BJ (cell line): ENCODE results near the gene CDADC1. TPM values are rescaled to one million over a fixed set of nuclear protein-coding genes. Genes with fewer than 3 reads are reported as not detected.

Experiments
- CTCF ChIA-PET: fragments of 350-600 bp; formaldehyde crosslinking; extraction: SDS; loops from one replicate; lab custom pipeline; 2021; ENCODE audit warnings: antibody characterized with exemption, inconsistent platforms; lab: Yijun Ruan, JAX
- POLR2A ChIA-PET: fragments of 300-600 bp; sonication (Branson Sonifier 250); formaldehyde crosslinking; extraction: SDS; loops from one replicate; lab custom pipeline; 2021; ENCODE audit warnings: antibody characterized with exemption; lab: Charles Lee
- DNase-seq: peaks from one replicate; pipeline ENCODE4 v3.0.0-alpha.2; 2011; ENCODE audit warnings: low read depth
- H3K27me3 ChIP-seq: 2 replicates; pipeline ENCODE4 v1.6.0; 2011; ENCODE audit warnings: low read length; ENCODE audit not compliant: control insufficient read depth, insufficient read depth
- H3K36me3 ChIP-seq: 2 replicates; pipeline ENCODE4 v1.5.1; 2011; ENCODE audit warnings: low read length; ENCODE audit not compliant: control insufficient read depth, insufficient read depth
- H3K4me3 ChIP-seq: 2 replicates; pipeline ENCODE4 v1.5.1; 2011; ENCODE audit warnings: low read depth, mild to moderate bottlenecking, control low read depth, low read length
- CTCF ChIP-seq: IDR thresholded peaks from 2 replicates; pipeline ENCODE4 v1.5.1; 2011; ENCODE audit warnings: low read depth, mild to moderate bottlenecking, control low read depth, inconsistent platforms, low read length, moderate library complexity; ENCODE audit not compliant: insufficient read depth
- polyA plus RNA-seq: library from polyadenylated mRNA; depleted of rRNA; stranded (reverse); fragments of >200 nt; gene quantifications from 2 replicates; pipeline ENCODE4 v1.2.3, GENCODE V29; 2011

CDADC1 gene
- polyA plus RNA-seq, 1 experiment, result 2.2 TPM

GRCh38 chr13:49305792-49306425 lies 58.2 kb downstream of the CDADC1 start:
- no peaks in the 10 kb centered on the region for H3K36me3 ChIP-seq
- H3K4me3 ChIP-seq, result no peak overlapping the region
- TF ChIP-seq CTCF, result no peak
- CTCF ChIA-PET, result interaction anchor here (0.6 to 1.9 kb wide), 4 partner anchors 25 to 1762 kb away, joined by 3 to 6 read pairs (median 6); no protein-coding TSS in a partner anchor
- POLR2A ChIA-PET, result no interaction called here
- H3K27me3 ChIP-seq, result no peaks in the 10 kb centered on the region
- DNase-seq, result no peak

DNA sequence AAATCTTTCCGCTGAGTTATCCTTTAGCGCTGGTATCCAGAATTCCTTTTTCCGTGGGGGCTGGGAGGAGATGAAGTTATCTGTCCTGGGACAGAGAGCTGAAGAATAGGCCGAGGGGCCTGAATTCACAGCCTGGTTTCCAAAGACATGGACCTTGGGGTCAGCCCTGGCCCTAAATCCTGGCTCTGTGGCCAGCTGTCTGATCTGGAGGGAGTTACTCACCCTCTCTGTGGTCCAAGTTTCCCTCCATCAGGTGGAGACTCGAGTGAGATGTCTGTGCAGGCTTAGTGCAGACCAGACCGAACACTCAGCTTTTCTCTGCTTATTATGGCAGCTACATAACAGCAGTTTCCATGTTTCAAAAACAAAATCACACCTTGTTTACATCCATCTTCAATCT lies 59.6 kb downstream of the CDADC1 start:
- ChIA-PET POLR2A (no interaction called here), CTCF (interaction anchor here (1.4 to 1.8 kb wide), 2 partner anchors 130 to 299 kb away, joined by 6 to 7 read pairs; no protein-coding TSS in a partner anchor)
- Histone ChIP-seq H3K27me3 (no peaks in the 10 kb centered on the region), H3K36me3 (no peaks in the 10 kb centered on the region), H3K4me3 (no peak overlapping the region)
- no peak for DNase-seq
- TF ChIP-seq CTCF, result no peak

GRCh38 chr13:49308097-49308875 lies 60.6 kb downstream of the CDADC1 start:
- DNase-seq, result no peak
- ChIA-PET POLR2A (no interaction called here), CTCF (interaction anchor here (0.6 to 1.8 kb wide), 3 partner anchors 32 to 299 kb away, joined by 3 to 7 read pairs (median 6); no protein-coding TSS in a partner anchor)
- H3K4me3 ChIP-seq, result no peak overlapping the region
- no peak for TF ChIP-seq CTCF
- no peaks in the 10 kb centered on the region for H3K27me3 ChIP-seq
- no peaks in the 10 kb centered on the region for H3K36me3 ChIP-seq

DNA sequence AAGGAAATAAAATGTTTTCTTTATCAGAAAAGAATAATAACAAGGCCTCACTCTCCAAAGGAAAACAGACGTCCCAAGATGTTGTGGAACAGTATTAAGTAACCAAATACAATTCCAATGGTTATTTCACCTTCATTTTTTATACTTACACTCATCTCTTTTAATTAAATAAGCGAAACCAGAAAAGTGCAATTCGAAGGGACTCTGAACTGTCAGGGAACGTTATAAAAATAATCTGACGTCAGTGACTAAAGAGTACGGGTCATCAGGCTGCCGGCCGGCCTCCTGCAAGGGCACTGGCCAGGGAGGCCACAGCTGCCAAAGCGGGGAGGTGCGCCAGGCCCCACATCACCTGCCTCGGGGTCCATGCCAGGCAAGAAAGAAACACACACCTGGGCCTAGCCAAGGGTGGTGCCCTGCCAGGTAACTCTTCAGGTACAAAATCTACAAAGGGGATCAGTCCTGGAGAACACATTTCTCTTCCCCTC lies 61.2 kb downstream of the CDADC1 start:
- POLR2A ChIA-PET, result no interaction called here
- DNase-seq, result no peak
- H3K4me3 ChIP-seq, result no peak overlapping the region
- H3K27me3 ChIP-seq, result no peaks in the 10 kb centered on the region
- CTCF ChIA-PET, result interaction anchor here (0.6 to 1.8 kb wide), 2 partner anchors 31 to 298 kb away, joined by 3 to 6 read pairs; no protein-coding TSS in a partner anchor
- no peak for TF ChIP-seq CTCF
- no peaks in the 10 kb centered on the region for H3K36me3 ChIP-seq

- Histone ChIP-seq H3K36me3 (no peaks in the 10 kb centered on the region), H3K4me3 (no peak overlapping the region), H3K27me3 (no peaks in the 10 kb centered on the region)
- DNase-seq, result no peak
- TF ChIP-seq CTCF, result no peak
- CTCF ChIA-PET, result interaction anchor here (1.0 kb wide), 1 partner anchor 142 kb away, joined by 3 read pairs; no protein-coding TSS in a partner anchor
- POLR2A ChIA-PET, result no interaction called here
Observed at GRCh38 chr13:49310251-49310650, 62.5 kb downstream of the CDADC1 start.
